H9 (cell line): ENCODE results near the gene NPAS2. TPM values are rescaled to one million over a fixed set of nuclear protein-coding genes. Genes with fewer than 3 reads are reported as not detected.

Source experiments
- DNase-seq: peaks from one replicate; pipeline ENCODE4 v3.0.0-alpha.2; 2017
- H2AFZ ChIP-seq: one replicate; pipeline ENCODE4 v1.6.1; 2013; ENCODE audit warnings: mild to moderate bottlenecking, low read length, control low read depth, moderate library complexity
- H2AK5ac ChIP-seq: 2 replicates; pipeline ENCODE4 v1.6.1; 2013; ENCODE audit warnings: low read length, control low read depth, mixed read lengths; ENCODE audit not compliant: insufficient read length
- H2BK120ac ChIP-seq: one replicate; pipeline ENCODE4 v1.6.1; 2013; ENCODE audit warnings: low read depth, mild to moderate bottlenecking, low read length, control low read depth, inconsistent platforms; ENCODE audit not compliant: poor library complexity, severe bottlenecking
- H2BK12ac ChIP-seq: 2 replicates; pipeline ENCODE4 v1.6.1; 2013; ENCODE audit warnings: low read length, control low read depth, mixed read lengths, low read depth; ENCODE audit not compliant: insufficient read length
- H2BK15ac ChIP-seq: 2 replicates; pipeline ENCODE4 v1.6.1; 2013; ENCODE audit warnings: low read depth, low read length, control low read depth
- H2BK20ac ChIP-seq: one replicate; pipeline ENCODE4 v1.6.1; 2013; ENCODE audit warnings: low read depth, mild to moderate bottlenecking, low read length, control low read depth, inconsistent platforms; ENCODE audit not compliant: poor library complexity, severe bottlenecking
- H2BK5ac ChIP-seq: 2 replicates; pipeline ENCODE4 v1.6.1; 2013; ENCODE audit warnings: low read length, control low read depth, mixed read lengths; ENCODE audit not compliant: insufficient read length
- H3K14ac ChIP-seq: 2 replicates; pipeline ENCODE4 v1.6.1; 2013; ENCODE audit warnings: low read length, control low read depth; ENCODE audit not compliant: insufficient read depth
- H3K18ac ChIP-seq: 2 replicates; pipeline ENCODE4 v1.6.1; 2013; ENCODE audit warnings: low read depth, mild to moderate bottlenecking, mixed read lengths, low read length, control low read depth; ENCODE audit not compliant: insufficient read length
- H3K23ac ChIP-seq: 2 replicates; pipeline ENCODE4 v1.6.1; 2013; ENCODE audit warnings: low read length, control low read depth, mixed read lengths, low read depth; ENCODE audit not compliant: insufficient read length
- H3K23me2 ChIP-seq: 2 replicates; pipeline ENCODE4 v1.6.1; 2013; ENCODE audit warnings: low read depth, mild to moderate bottlenecking, mixed read lengths, low read length, control low read depth; ENCODE audit not compliant: insufficient read length, poor library complexity, severe bottlenecking
- H3K27ac ChIP-seq: 2 replicates; pipeline ENCODE4 v1.5.1; 2013; ENCODE audit warnings: low read length, control low read depth, mixed read lengths, low read depth; ENCODE audit not compliant: insufficient read length
- H3K27me3 ChIP-seq: 2 replicates; pipeline ENCODE4 v1.6.1; 2013; ENCODE audit warnings: low read length, control low read depth, inconsistent platforms; ENCODE audit not compliant: insufficient read depth
- H3K4ac ChIP-seq: 2 replicates; pipeline ENCODE4 v1.6.1; 2013; ENCODE audit warnings: low read depth, mild to moderate bottlenecking, control low read depth, inconsistent platforms, low read length, moderate library complexity
- H3K4me1 ChIP-seq: 2 replicates; pipeline ENCODE4 v1.6.1; 2013; ENCODE audit warnings: low read length, control low read depth, inconsistent platforms; ENCODE audit not compliant: insufficient read depth
- H3K4me2 ChIP-seq: 2 replicates; pipeline ENCODE4 v1.6.1; 2013; ENCODE audit warnings: low read length, control low read depth, mixed read lengths; ENCODE audit not compliant: insufficient read length, insufficient read depth
- H3K56ac ChIP-seq: 2 replicates; pipeline ENCODE4 v1.6.1; 2013; ENCODE audit warnings: low read depth, mild to moderate bottlenecking, mixed read lengths, low read length, control low read depth; ENCODE audit not compliant: insufficient read length
- H3K79me1 ChIP-seq: 2 replicates; pipeline ENCODE4 v1.6.1; 2013; ENCODE audit warnings: low read depth, mild to moderate bottlenecking, moderate library complexity, low read length, control low read depth, inconsistent platforms; ENCODE audit not compliant: insufficient read depth, poor library complexity, severe bottlenecking
- H3K79me2 ChIP-seq: 2 replicates; pipeline ENCODE4 v1.6.1; 2013; ENCODE audit warnings: low read length, control low read depth, inconsistent platforms; ENCODE audit not compliant: insufficient read depth
- H3K9ac ChIP-seq: 2 replicates; pipeline ENCODE4 v1.6.1; 2013; ENCODE audit warnings: low read length, control low read depth, mixed read lengths; ENCODE audit not compliant: insufficient read length; ENCODE audit errors: extremely low read depth
- H3K9me3 ChIP-seq: one replicate; pipeline ENCODE4 v1.6.1; 2013; ENCODE audit warnings: low read depth, low read length, inconsistent platforms; ENCODE audit not compliant: control insufficient read depth
- H3T11ph ChIP-seq: one replicate; pipeline ENCODE4 v1.6.1; 2013; ENCODE audit warnings: mild to moderate bottlenecking, low read length, control low read depth, inconsistent platforms
- H4K20me1 ChIP-seq: one replicate; pipeline ENCODE4 v1.6.1; 2013; ENCODE audit not compliant: control insufficient read depth, insufficient read length, insufficient read depth
- H4K5ac ChIP-seq: 2 replicates; pipeline ENCODE4 v1.6.1; 2013; ENCODE audit warnings: low read depth, mild to moderate bottlenecking, mixed read lengths, low read length, control low read depth; ENCODE audit not compliant: insufficient read length
- H4K8ac ChIP-seq: replicated peaks from 2 replicates; pipeline ENCODE4 v1.6.1; 2013; ENCODE audit warnings: low read length, control low read depth, mixed read lengths, low read depth; ENCODE audit not compliant: insufficient read length
- H4K91ac ChIP-seq: 2 replicates; pipeline ENCODE4 v1.6.1; 2013; ENCODE audit warnings: low read depth, mild to moderate bottlenecking, moderate library complexity, mixed read lengths, low read length, control low read depth; ENCODE audit not compliant: insufficient read length
- H3K27ac Mint-ChIP-seq, 3 experiments: 2 replicates in 2 of 3; 3 replicates in 1 of 3; pipeline ENCODE4 v1.8.0; 2020 to 2021; ENCODE audit warnings: mixed read lengths in 3 of 3, mild to moderate bottlenecking in 1 of 3, moderate library complexity in 1 of 3
- H3K27me3 Mint-ChIP-seq: 2 replicates; pipeline ENCODE4 v1.8.0; 2021; ENCODE audit warnings: low read depth, mild to moderate bottlenecking, moderate library complexity, mixed read lengths
- H3K36me3 Mint-ChIP-seq, 3 experiments: 2 replicates in 2 of 3; 3 replicates in 1 of 3; pipeline ENCODE4 v1.8.0; 2020 to 2021; ENCODE audit warnings: low read depth in 3 of 3, mixed read lengths in 3 of 3; ENCODE audit not compliant: insufficient read depth in 1 of 3
- H3K4me1 Mint-ChIP-seq, 2 experiments: 2 replicates each; pipeline ENCODE4 v1.8.0; 2020; ENCODE audit warnings: mixed read lengths in 2 of 2
- H3K4me3 Mint-ChIP-seq, 2 experiments: 2 replicates in 1 of 2; 3 replicates in 1 of 2; pipeline ENCODE4 v1.8.0; 2020 to 2021; ENCODE audit warnings: mild to moderate bottlenecking in 2 of 2, mixed read lengths in 2 of 2, moderate library complexity in 1 of 2
- H3K9me3 Mint-ChIP-seq, 2 experiments: 2 replicates in 1 of 2; 3 replicates in 1 of 2; pipeline ENCODE4 v1.8.0; 2020; ENCODE audit warnings: mild to moderate bottlenecking in 2 of 2, mixed read lengths in 2 of 2, moderate library complexity in 1 of 2
- WGBS: extraction: QIAGEN DNeasy Blood & Tissue Kit; methylation state at CpG from one replicate; pipeline ENCODE4 v1.1.7; 2013; ENCODE audit warnings: missing lambda C conversion rate, low lambda C conversion rate, mixed read lengths; ENCODE audit not compliant: insufficient read length; ENCODE audit errors: extremely low coverage; 5-methylcytosine and 5-hydroxymethylcytosine counted together
- total RNA-seq: library from RNA; stranded (reverse); gene quantifications from 2 replicates; pipeline ENCODE4 v1.2.1, GENCODE V29; 2021
- TF ChIP-seq, protein P1 (sequence below): fragments of 200-600 bp; sonication (generic); conservative IDR thresholded peaks from 3 replicates; pipeline ENCODE4 v1.8.0; 2021; ENCODE audit warnings: antibody characterized with exemption, mild to moderate bottlenecking

Gene NPAS2
- total RNA-seq, 1 experiment from 2014 or later = 1.3 TPM

DNA sequence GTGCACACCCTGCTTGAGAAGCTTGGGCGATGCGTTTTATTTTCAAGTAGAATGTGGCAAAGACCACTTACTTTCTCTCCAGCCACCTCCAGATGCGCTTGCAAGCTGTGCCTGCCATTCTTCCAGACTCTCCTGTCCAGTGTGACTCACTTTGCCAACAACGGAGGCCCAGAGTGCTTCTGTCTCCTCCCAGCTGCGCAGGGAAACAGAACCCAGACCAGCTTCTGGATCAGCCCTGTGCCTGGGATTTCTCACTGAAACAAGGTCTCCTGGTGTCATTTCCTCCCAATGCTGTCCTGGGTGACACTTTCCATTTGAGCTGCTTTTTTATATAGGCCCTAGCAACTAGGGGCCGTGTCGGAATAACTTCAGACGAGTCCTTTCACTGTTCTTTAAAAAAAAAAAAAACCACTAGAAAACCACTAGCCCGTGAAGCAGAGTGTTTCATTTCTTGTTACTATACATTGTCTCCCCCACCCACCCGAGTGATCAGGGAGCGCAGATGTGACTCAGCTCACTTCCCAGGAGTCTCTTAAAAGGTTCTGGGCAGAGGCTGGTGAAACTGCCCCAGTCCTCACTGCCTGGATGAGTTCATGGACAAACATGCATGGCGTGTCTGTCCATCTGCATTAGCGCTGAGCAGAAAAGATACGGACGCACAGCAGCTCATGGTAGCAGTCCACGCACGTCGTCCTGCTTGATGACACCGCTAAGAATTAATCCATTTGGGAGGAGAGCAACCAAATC, 156.9 kb downstream of the NPAS2 start:
- H3K9ac ChIP-seq = no peak overlapping the region
- H2BK12ac ChIP-seq = no peak overlapping the region
- H4K91ac ChIP-seq = no peak overlapping the region
- H3K23ac ChIP-seq = no peak overlapping the region
- H2BK5ac ChIP-seq = no peak overlapping the region
- H2AFZ ChIP-seq = no peak overlapping the region
- H3K4me1 Mint-ChIP-seq = peaks cover 8 to 9% of the 10 kb centered on the region in 2 experiments
- no peak overlapping the region for H3K27ac ChIP-seq
- H3K4me3 Mint-ChIP-seq = no peak overlapping the region
- H3K9me3 ChIP-seq = no peaks in the 10 kb centered on the region
- H2BK20ac ChIP-seq = no peak overlapping the region
- no peaks in the 10 kb centered on the region for H3K27me3 ChIP-seq
- no peaks in the 10 kb centered on the region for H3K9me3 Mint-ChIP-seq
- no peak overlapping the region for H2AK5ac ChIP-seq
- no peak overlapping the region for H2BK15ac ChIP-seq
- no peak overlapping the region for H4K5ac ChIP-seq
- H2BK120ac ChIP-seq = no peak overlapping the region
- H3K4me1 ChIP-seq = no peaks in the 10 kb centered on the region
- no peak overlapping the region for H3K4me2 ChIP-seq
- H3K18ac ChIP-seq = no peak overlapping the region
- no peak overlapping the region for H4K8ac ChIP-seq
- DNase-seq = no peak
- H3K36me3 Mint-ChIP-seq = no peaks in the 10 kb centered on the region
- no peak overlapping the region; the same call in 1 of the 2 replicates for H3K14ac ChIP-seq
- H3T11ph ChIP-seq = no peak overlapping the region
- H3K79me1 ChIP-seq = no peaks in the 10 kb centered on the region
- H3K27me3 Mint-ChIP-seq = no peaks in the 10 kb centered on the region
- H3K4ac ChIP-seq = no peak overlapping the region
- H3K56ac ChIP-seq = no peak overlapping the region
- no CpG with 5 or more reads among the region's 19 CpGs for WGBS
- no peaks in the 10 kb centered on the region for H3K79me2 ChIP-seq
- no peaks in the 10 kb centered on the region for H3K23me2 ChIP-seq
- H4K20me1 ChIP-seq = no peaks in the 10 kb centered on the region
- no peak overlapping the region for H3K27ac Mint-ChIP-seq
- TF ChIP-seq, protein P1, sequence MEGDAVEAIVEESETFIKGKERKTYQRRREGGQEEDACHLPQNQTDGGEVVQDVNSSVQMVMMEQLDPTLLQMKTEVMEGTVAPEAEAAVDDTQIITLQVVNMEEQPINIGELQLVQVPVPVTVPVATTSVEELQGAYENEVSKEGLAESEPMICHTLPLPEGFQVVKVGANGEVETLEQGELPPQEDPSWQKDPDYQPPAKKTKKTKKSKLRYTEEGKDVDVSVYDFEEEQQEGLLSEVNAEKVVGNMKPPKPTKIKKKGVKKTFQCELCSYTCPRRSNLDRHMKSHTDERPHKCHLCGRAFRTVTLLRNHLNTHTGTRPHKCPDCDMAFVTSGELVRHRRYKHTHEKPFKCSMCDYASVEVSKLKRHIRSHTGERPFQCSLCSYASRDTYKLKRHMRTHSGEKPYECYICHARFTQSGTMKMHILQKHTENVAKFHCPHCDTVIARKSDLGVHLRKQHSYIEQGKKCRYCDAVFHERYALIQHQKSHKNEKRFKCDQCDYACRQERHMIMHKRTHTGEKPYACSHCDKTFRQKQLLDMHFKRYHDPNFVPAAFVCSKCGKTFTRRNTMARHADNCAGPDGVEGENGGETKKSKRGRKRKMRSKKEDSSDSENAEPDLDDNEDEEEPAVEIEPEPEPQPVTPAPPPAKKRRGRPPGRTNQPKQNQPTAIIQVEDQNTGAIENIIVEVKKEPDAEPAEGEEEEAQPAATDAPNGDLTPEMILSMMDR = no peak
